ENCODE measurements around the gene GRM5.

- TF ChIP-seq POLR2A (IDR thresholded peaks at IDR 0.05; ENCODE audit: low read depth, low read length): no peak
- no peak for TF ChIP-seq TAF1 (IDR thresholded peaks at IDR 0.05; ENCODE audit: low read depth, low read length)
- TF ChIP-seq PAX5 (IDR thresholded peaks at IDR 0.05; ENCODE audit: insufficient read depth, low read length, severe bottlenecking): no peak
Observed at GRCh38 chr11:89016214-89016613, 49.6 kb downstream of the GRM5 start.
